ENCODE results near the gene EPHB1.
A peak's percentile ranks its signal among the peaks of the same experiment; 100 is the strongest.

EPHB1 gene

GRCh38 chr3:134797057-134797740 lies 2.1 kb downstream of the EPHB1 start:
- H3K36me3 Mint-ChIP-seq, result no peaks in the 10 kb centered on the region
- H3K27ac Mint-ChIP-seq, result no peak overlapping the region
- ATAC-seq, result no peak
- H3K9me3 Mint-ChIP-seq, result no peaks in the 10 kb centered on the region
- H3K4me3 Mint-ChIP-seq, result peak overlapping the region; percentile 83
- peaks cover 40% of the 10 kb centered on the region for H3K4me1 Mint-ChIP-seq
- peaks cover 47% of the 10 kb centered on the region for H3K27me3 Mint-ChIP-seq

GRCh38 chr3:134797741-134798451 lies 2.8 kb downstream of the EPHB1 start:
- ATAC-seq, result no peak
- peak overlapping the region; percentile 16 for H3K27ac Mint-ChIP-seq
- peak overlapping the region; percentile 83 for H3K4me3 Mint-ChIP-seq

GRCh38 chr3:134798681-134799311 lies 3.7 kb downstream of the EPHB1 start:
- no peak for ATAC-seq
- H3K36me3 Mint-ChIP-seq, result no peaks in the 10 kb centered on the region
- no peaks in the 10 kb centered on the region for H3K9me3 Mint-ChIP-seq
- H3K4me3 Mint-ChIP-seq, result no peak overlapping the region
- peaks cover 56% of the 10 kb centered on the region for H3K4me1 Mint-ChIP-seq
- H3K27me3 Mint-ChIP-seq, result peaks cover 31% of the 10 kb centered on the region
- no peak overlapping the region for H3K27ac Mint-ChIP-seq

More at GRCh38 chr3:134797741-134798451, 2.8 kb downstream of the EPHB1 start:
- Mint-ChIP-seq H3K4me1 (peaks cover 47% of the 10 kb centered on the region), H3K27me3 (peaks cover 40% of the 10 kb centered on the region), H3K36me3 (no peaks in the 10 kb centered on the region), H3K9me3 (no peaks in the 10 kb centered on the region)

- Mint-ChIP-seq H3K4me3 (no peak overlapping the region), H3K36me3 (no peaks in the 10 kb centered on the region), H3K9me3 (no peaks in the 10 kb centered on the region), H3K27me3 (peaks cover 29% of the 10 kb centered on the region), H3K4me1 (peaks cover 56% of the 10 kb centered on the region), H3K27ac (no peak overlapping the region)
- ATAC-seq, result no peak
Observed at GRCh38 chr3:134799393-134799792, 4.3 kb downstream of the EPHB1 start.

- Mint-ChIP-seq H3K27me3 (peaks cover 16% of the 10 kb centered on the region), H3K36me3 (no peaks in the 10 kb centered on the region), H3K4me1 (peaks cover 54% of the 10 kb centered on the region), H3K9me3 (no peaks in the 10 kb centered on the region), H3K27ac (peak overlapping the region; percentile 15), H3K4me3 (no peak overlapping the region)
- ATAC-seq, result no peak
Observed at GRCh38 chr3:134801204-134801958, 6.3 kb downstream of the EPHB1 start.

GRCh38 chr3:134802428-134803050 lies 7.5 kb downstream of the EPHB1 start:
- H3K27ac Mint-ChIP-seq, result peak overlapping the region; percentile 70
- H3K27me3 Mint-ChIP-seq, result peaks cover 7% of the 10 kb centered on the region
- ATAC-seq, result peak; percentile 25
- no peaks in the 10 kb centered on the region for H3K9me3 Mint-ChIP-seq
- H3K36me3 Mint-ChIP-seq, result no peaks in the 10 kb centered on the region
- H3K4me3 Mint-ChIP-seq, result no peak overlapping the region
- H3K4me1 Mint-ChIP-seq, result peaks cover 51% of the 10 kb centered on the region

GRCh38 chr3:134803051-134803505 lies 8.0 kb downstream of the EPHB1 start:
- no peaks in the 10 kb centered on the region for H3K9me3 Mint-ChIP-seq
- peak overlapping the region; percentile 70 for H3K27ac Mint-ChIP-seq
- no peaks in the 10 kb centered on the region for H3K36me3 Mint-ChIP-seq
- H3K4me1 Mint-ChIP-seq, result peaks cover 45% of the 10 kb centered on the region
- peaks cover 1% of the 10 kb centered on the region for H3K27me3 Mint-ChIP-seq
- ATAC-seq, result peak; percentile 84
- H3K4me3 Mint-ChIP-seq, result no peak overlapping the region

- Mint-ChIP-seq H3K27me3 (no peaks in the 10 kb centered on the region), H3K36me3 (no peaks in the 10 kb centered on the region), H3K9me3 (no peaks in the 10 kb centered on the region), H3K27ac (peak overlapping the region; percentile 70), H3K4me3 (no peak overlapping the region), H3K4me1 (peaks cover 43% of the 10 kb centered on the region)
- ATAC-seq, result no peak
Observed at GRCh38 chr3:134803652-134804051, 8.6 kb downstream of the EPHB1 start.

- no peaks in the 10 kb centered on the region for H3K27me3 Mint-ChIP-seq
- ATAC-seq, result no peak
- H3K36me3 Mint-ChIP-seq, result no peaks in the 10 kb centered on the region
Observed at GRCh38 chr3:134804508-134805480, 9.7 kb downstream of the EPHB1 start.

GRCh38 chr3:134807189-134807588 lies 12.1 kb downstream of the EPHB1 start:
- no peak for ATAC-seq
- peak overlapping the region; percentile 1 for H3K27ac Mint-ChIP-seq
- no peak overlapping the region for H3K4me3 Mint-ChIP-seq
- peaks cover 47% of the 10 kb centered on the region for H3K4me1 Mint-ChIP-seq
- no peaks in the 10 kb centered on the region for H3K9me3 Mint-ChIP-seq
- H3K27me3 Mint-ChIP-seq, result no peaks in the 10 kb centered on the region
- no peaks in the 10 kb centered on the region for H3K36me3 Mint-ChIP-seq

More at GRCh38 chr3:134804508-134805480, 9.7 kb downstream of the EPHB1 start:
- peaks cover 41% of the 10 kb centered on the region for H3K4me1 Mint-ChIP-seq
- H3K4me3 Mint-ChIP-seq, result no peak overlapping the region
- peak overlapping the region; percentile 31 for H3K27ac Mint-ChIP-seq
- H3K9me3 Mint-ChIP-seq, result no peaks in the 10 kb centered on the region

GRCh38 chr3:134808835-134809234 lies 13.8 kb downstream of the EPHB1 start:
- Mint-ChIP-seq H3K4me1 (peaks cover 30% of the 10 kb centered on the region), H3K9me3 (no peaks in the 10 kb centered on the region), H3K27me3 (no peaks in the 10 kb centered on the region), H3K36me3 (no peaks in the 10 kb centered on the region), H3K27ac (no peak overlapping the region), H3K4me3 (no peak overlapping the region)
- no peak for ATAC-seq

GRCh38 chr3:134809427-134810051 lies 14.5 kb downstream of the EPHB1 start:
- H3K27me3 Mint-ChIP-seq, result no peaks in the 10 kb centered on the region
- no peaks in the 10 kb centered on the region for H3K36me3 Mint-ChIP-seq
- no peaks in the 10 kb centered on the region for H3K9me3 Mint-ChIP-seq
- no peak overlapping the region for H3K4me3 Mint-ChIP-seq
- H3K27ac Mint-ChIP-seq, result no peak overlapping the region
- no peak for ATAC-seq
- peaks cover 30% of the 10 kb centered on the region for H3K4me1 Mint-ChIP-seq

- Mint-ChIP-seq H3K36me3 (no peaks in the 10 kb centered on the region), H3K27me3 (no peaks in the 10 kb centered on the region), H3K4me3 (no peak overlapping the region), H3K27ac (no peak overlapping the region), H3K4me1 (peaks cover 30% of the 10 kb centered on the region), H3K9me3 (no peaks in the 10 kb centered on the region)
- peak; percentile 69 for ATAC-seq
Observed at GRCh38 chr3:134810052-134810435, 15.0 kb downstream of the EPHB1 start.

Data from stimulated activated memory B cell treated with anti-CD40 and anti-IgM and Interleukin-4, amounts not matched to agents 10 μg/mL and 1 μg/mL and 100 μg/mL, for 72 hours (primary cell).